NCI-H2227 treated with DMSO at 0.1 percent for 48 hours (cell line): ENCODE measurements around the gene PIKFYVE.
"Not testable (repeated sequence)": the region's sequence is repeated elsewhere in the genome, so short reads cannot be mapped to it uniquely, and the experiment has no call there.

ENCODE experiments used
- DNase-seq: peaks from one replicate; lab custom pipeline; 2025; lab: John Stamatoyannopoulos, UW

The PIKFYVE gene

DNA sequence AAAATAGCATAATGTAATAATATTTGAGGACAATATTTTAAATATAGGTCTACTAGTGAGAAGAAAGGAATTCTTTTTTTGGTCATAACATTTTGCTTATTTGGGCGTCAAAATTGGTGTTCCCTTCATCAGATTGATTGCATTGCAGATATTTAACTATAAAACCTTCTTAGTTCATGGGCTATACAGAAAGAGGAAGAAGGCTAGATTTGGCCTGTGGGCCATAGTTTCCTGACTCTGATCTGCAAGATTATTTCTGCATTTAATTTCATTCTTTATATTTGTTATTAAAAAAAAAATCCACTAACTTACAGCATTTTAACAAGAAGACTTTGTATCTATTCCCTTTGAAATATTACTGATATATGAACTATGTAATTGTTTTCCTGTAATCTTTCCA, 31.9 kb downstream of the PIKFYVE start:
- no peak for DNase-seq

DNA sequence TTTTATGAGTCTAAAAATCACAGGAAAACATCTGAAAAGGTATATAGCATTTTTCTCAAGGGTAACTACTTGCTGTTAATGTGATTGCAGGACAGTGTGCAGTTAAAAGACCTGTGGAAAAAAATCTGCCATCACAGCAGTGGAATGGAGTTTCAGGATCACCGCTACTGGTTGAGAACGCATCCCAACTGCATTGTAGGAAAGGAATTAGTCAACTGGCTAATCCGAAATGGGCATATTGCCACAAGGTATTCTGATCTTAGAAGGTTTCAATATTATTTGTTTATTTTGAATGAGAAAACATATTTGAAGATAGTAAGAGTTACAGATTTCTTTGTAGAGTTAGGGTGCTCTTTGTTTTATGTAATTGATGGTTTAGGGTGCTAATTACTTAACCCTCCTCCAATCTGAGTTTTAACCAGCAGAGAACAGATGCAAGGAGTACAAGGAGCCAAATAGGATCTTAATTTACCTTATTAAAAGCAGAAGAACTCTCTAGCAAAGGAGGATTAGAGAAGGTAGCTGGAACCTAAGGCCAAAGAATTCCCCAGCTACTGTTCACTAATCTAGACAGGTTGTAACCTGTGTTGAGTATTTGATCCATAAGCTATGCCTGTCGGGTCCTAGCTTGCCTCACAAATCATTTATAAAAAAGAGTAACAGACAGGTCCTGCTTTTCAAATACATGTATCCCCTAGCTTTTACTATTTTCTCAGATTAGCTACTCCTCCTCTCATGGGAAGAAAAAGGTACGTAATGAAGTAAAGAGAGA, 35.0 kb downstream of the PIKFYVE start:
- no peak for DNase-seq

DNA sequence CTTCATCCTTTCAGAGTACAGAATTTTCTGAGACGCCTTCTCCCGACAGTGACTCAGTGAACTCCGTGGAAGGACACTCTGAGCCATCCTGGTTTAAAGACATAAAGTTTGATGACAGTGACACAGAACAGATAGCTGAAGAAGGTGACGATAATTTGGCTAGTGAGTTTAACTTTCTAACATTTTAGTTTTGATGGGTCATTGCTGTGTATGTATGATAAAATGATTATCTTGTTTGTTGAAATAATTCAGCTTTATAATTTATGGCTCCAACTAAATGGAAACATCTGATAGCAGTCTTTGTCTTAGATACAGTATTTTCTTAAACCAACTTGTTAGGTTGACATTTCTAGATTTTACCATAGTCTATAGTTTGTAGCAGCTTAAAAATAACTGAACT, 38.1 kb downstream of the PIKFYVE start:
- no peak for DNase-seq

DNA sequence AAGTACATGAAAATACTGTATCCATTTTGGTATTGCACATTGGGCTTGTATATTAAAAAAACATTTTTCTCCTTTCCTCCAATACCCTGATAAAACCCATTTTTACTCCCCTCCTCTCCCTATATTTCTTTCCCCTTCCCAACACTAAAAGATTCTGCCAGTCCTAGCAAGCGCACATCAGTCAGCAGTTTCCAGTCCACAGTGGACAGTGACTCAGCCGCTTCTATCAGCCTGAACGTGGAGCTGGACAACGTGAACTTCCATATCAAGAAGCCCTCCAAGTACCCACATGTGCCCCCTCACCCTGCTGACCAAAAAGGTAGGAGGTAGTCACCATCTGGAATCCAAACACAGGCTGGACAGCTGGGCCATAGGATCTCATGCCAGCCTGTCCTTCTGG, 38.6 kb downstream of the PIKFYVE start:
- DNase-seq: no peak

DNA sequence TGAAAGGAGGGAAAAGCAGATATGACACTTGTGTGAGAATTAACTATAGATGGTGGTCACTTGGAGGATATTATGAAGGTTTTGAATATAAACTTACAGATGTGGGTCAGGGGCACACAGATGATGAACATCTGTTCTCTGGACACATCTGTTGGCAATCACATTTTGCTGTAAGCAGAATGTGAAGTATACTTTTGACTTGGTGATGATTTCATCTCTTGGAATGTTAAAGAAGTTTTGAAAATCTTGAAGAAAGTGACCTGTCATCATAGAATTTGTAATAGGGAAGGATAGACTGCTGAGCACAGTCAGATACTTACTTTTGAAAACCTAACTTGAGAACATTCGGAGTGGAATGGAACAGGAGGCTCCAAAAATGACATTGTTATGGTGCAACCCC, 40.2 kb downstream of the PIKFYVE start:
- no peak for DNase-seq

DNA sequence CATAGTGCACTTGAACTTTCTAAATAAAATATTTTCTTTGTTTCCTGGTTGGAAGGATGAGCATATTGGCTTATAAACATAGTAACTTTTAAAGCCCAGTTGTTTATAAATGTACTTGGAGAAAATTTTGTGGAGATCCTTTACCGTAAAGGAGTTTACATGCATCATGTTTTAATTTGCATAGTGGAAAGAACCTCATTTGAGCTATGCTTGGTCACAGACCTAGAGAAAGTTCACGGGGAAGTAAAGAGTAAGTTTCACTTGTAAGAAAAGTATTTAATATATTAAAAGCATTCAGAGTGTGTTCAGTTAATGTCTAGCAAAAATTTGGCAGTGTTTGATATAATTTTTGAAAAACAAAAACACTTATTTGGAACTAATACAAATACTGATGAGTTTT, 45.3 kb downstream of the PIKFYVE start:
- DNase-seq: no peak

DNA sequence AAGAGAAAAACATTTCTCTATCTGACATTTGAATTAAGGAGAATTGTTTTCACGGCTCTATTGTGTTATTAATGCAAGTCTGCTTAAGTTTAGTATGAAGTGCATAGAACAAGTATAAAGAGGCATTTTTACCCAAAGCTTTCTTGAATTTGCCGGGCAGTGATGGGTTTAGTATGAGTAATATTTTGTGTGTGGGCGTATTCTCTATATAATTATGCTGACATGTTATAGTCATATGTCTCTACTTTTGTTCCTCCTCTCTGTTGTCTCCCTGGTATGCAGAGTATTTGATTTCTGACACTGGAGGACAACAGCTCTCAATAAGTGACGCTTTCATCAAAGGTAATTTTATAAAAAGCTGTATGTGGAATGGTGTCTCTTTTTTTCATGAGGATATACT, 45.9 kb downstream of the PIKFYVE start:
- no peak for DNase-seq

DNA sequence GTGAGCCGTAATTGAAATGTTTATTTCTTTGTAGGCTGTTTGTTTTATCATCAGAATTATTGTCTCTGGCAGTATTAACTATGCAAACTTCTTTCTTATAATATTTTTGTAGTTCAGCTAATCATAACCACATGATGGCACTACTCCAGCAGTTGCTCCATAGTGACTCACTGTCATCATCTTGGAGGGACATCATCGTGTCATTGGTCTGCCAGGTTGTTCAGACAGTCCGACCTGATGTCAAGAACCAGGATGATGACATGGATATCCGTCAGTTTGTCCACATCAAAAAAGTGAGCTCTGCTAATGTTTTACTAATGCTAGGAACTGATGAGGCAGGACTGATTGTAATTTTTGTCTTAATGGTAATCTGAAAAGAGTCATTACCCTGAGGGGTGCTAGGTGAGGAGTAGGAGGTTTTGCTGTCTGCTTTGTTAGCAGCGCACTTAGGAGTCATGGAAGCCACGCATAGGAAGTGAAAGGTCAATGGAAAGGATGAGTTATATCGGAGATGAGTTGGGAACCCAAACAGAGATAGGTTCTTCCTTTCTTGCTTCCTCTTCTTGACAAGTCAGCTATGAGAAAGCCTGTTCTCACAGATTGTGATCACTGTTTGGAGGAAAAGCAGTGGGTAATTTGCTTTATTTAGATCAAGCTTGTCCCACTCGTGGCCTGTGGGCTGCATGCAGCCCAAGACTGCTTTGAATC, 49.2 kb downstream of the PIKFYVE start:
- DNase-seq: no peak

DNA sequence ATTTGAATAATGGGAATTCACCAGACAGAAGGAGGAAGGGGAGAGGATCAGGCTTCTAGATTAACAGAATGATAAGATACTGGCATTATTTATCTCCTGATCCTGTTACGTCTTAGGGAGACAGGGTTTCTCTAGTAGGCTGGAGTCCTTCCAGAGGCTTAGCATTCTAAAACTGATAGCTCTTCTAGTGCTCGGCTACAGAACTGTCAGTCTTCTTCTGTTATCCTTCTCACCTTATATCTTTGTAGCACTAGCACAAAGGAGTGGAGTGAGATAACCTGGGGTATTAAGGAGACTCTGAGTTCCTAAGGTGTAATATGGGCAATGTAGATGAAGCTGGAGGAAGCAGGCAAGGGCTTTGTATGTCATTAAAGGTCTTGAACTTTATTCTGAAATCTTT, 52.1 kb downstream of the PIKFYVE start:
- DNase-seq: no peak

DNA sequence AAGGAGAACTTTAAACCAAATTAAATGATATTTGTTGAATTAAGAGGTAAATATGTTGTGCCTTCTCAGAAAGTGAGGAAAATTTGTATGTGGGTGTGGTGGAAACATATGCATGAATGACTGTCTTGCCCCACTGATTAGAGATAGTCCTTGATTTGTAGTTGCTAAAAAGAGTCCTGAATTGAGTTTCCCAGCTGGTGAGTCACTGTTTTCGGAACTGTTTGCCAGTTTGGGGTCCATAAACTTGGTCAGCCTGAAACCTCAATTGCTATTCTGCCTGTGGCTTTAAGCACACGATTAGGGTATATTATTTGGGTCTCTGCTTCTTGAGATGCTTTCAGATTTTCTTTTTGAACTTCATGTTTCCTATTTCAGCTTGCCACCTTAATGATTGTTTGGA, 53.3 kb downstream of the PIKFYVE start:
- no peak for DNase-seq

DNA sequence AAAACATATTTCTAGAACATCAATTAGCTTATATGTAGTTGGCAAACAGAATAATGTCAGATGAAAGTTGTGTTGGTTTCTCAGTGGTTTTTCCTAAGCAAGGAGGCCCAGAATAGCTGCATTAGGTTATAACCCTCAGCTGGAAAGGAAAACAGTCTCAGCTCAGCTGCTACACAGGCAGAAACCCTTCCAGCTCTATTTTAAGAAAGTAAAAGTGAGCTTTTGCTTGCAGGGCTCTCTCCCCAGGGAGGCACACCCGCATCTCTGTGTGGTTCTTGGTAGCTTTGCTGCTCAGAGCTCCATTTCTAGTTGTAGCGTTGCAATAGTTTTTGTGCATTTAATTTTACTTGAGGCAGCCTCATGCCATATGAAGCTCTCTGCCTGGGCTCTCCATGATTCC, 54.6 kb downstream of the PIKFYVE start:
- peak; percentile 41 for DNase-seq

DNA sequence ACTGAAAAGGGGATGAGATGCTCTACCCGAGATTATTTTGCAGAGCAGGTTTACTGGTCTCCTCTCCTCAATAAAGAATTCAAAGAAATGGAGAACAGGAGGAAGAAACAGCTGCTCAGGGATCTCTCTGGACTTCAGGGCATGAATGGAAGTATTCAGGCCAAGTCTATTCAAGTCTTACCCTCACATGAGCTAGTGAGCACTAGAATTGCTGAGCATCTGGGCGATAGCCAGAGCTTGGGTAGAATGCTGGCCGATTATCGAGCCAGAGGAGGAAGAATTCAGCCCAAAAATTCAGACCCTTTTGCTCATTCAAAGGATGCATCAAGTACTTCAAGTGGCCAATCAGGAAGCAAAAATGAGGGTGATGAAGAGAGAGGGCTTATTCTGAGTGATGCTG, 60.0 kb downstream of the PIKFYVE start:
- DNase-seq: no peak

DNA sequence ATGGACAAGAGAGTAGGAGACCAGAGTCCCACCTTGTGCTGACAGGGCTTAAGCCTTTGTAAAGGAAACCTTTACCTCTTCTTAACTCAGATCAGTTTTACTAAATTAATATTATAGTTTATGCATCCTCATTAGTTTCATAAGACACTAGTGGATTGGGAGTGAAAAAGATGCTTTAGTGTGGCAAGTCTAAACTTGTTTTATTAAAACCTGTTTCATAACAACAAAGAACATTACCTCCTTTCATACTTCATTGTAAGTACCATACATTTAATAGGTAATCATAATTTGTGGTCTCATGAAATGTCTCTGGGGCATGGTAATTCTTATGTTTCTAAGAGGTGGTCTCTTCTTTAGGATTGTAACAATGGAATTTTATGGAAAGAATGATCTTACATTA, 63.4 kb downstream of the PIKFYVE start:
- no peak for DNase-seq

DNA sequence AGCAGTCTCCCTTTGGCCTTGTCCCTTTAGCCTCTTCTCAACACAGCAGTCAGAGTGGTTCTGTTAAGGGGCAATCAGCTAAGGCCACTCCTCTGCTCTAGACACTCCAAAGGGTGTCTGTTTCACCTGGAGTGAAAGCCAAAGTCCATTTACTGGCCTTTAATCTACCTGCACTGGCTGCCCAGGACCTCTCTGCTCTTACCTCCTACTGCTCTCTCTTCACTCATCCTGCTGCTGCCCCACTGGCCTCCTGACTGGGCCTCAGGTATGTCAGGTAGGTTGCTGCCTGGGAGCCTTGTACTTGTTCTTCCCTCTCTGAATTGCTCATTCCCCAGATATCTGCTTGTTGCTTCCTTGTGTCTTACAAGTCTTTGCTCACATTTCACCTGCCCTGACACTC, 68.2 kb downstream of the PIKFYVE start:
- DNase-seq: no peak

DNA sequence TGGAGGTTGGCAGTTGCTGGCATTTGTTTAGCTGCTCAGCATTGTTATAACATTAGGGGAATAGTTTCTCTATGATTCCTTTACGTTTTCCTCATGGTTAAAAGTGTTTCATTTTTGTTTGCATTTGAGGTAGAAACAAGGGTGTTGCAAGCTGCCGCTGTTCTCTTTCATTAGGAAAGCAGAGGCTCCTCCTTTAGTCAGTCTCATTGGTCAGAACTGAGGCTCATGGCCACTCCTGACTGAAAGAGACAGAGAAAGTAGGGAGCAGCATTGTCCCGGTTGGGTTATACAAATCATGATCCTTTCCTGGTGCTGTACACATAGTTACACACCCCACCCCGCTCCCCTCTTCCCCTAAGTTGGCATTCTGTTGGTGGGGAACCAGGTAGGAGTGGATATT, 80.7 kb downstream of the PIKFYVE start:
- DNase-seq: no peak

DNA sequence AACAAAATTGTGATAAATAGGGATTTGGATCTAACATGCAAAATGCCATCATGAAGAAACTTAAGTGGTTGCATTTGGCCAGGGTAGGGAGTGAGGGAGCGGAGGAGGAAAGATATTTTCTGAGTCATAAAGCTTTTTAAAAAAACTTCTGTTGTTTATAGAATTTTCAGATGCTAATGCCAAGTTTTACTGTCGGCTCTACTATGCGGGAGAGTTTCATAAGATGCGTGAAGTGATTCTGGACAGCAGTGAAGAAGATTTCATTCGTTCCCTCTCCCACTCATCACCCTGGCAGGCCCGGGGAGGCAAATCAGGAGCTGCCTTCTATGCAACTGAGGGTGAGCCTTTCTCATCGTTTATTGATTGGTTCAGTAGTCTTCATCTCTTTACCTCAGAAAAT, 84.6 kb downstream of the PIKFYVE start:
- no peak for DNase-seq

DNA sequence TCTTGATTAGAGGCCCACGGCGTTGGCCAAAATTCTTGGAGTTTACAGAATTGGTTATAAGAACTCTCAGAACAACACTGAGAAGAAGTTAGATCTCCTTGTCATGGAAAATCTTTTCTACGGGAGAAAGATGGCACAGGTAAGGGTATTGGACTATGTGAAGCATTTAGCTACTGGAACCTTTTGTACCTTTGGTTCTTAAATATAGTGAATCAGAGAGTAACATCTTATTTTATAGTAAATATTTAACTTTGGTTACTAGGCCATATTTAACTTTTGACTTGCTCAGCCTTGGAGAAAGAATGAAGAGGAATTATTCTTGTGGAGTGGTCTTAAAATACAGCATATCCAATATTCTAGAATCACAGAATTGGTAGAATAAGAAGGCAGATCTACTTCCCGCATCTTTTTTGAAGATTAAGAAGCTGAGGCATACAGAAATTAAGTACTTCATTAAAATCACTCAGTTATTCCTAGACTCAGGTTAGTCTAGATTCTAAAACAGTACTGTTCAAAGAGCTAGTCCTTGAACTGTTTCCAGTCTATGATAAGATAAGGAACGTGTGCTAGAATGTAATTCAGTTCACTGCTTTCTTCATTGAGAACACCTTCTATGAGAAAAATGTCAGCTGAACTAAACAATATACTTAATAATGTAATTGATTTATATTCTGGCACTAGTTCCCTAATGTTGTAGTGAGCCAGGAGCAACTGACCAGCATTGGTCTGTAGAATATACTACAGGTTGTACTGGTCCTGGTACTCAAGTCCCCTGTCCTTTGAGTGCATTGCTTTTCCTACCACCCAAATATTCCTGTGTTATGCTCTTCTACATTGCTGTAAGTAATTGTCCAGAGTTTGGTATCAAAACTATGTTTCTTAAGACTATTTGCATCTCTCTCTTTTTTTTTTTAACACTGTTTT, 86.9 kb downstream of the PIKFYVE start:
- no peak for DNase-seq

DNA sequence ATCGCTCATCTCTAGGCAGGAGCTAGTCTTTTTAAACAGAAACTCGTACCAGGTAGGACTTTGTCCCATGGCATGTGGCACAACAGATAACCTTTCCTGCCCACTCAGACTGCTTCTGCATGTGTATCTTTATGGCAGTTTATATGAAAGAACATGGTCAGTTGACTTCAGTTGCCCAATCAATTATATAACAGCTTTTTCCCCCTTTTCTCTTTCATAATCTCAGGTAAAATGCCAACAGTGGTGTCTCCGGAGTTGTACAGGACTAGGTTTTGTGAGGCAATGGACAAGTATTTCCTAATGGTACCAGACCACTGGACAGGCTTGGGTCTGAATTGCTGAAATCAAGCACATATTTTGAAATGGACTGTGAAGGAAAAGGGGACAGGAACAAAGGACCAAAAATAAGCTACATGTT, 88.9 kb downstream of the PIKFYVE start:
- no peak for DNase-seq

DNA sequence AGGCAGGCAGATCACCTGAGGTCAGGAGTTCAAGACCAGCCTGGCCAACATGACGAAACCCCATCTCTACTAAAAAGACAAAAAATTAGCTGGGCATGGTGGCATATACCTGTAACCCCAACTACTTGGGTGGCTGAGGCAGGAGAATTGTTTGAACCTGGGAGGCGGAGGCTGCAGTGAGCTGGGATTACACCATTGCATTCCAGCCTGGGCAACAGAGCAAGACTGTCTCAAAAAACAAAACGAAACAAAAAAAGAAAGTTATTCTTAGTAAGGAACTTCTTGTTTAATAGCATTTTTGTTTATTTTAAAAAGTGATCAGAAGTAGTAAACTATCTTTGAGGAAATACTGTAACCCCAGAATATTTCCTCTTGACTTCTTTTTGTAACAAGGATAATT, 90.4 kb downstream of the PIKFYVE start:
- not testable (repeated sequence) for DNase-seq

DNA sequence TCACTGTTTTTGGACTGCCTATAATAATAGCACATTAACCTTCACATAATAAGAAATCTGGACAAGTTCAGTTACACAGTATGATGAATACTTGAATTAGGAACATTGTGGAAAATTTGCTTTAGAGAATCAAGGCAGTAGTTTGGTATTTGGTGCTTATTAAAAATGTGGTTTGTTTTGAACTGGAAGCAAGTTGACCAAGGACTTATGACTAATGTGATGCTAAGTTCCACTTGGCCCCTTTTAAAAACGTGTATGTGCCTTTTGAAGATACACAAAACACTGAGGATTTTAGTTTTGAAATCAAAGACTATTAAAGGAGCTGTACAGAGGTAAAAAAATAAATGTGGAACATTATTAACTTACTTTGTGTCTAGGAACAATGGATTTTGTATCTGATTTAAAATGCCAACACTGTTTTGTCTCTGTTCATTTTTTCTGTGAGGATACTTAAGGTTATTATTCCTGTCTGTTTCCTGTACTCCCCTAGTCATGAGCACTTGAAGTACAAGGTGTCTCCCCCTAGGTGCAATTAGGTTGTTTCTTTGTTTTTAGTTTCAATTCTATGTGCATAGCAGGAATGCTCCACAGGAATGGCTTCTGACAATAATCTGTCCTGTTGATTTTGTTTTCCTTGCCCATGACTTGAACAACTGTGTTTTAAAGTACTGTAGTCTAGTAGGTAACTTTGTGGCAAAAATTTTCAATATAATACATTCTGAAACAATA, 91.0 kb downstream of the PIKFYVE start:
- DNase-seq: no peak

DNA sequence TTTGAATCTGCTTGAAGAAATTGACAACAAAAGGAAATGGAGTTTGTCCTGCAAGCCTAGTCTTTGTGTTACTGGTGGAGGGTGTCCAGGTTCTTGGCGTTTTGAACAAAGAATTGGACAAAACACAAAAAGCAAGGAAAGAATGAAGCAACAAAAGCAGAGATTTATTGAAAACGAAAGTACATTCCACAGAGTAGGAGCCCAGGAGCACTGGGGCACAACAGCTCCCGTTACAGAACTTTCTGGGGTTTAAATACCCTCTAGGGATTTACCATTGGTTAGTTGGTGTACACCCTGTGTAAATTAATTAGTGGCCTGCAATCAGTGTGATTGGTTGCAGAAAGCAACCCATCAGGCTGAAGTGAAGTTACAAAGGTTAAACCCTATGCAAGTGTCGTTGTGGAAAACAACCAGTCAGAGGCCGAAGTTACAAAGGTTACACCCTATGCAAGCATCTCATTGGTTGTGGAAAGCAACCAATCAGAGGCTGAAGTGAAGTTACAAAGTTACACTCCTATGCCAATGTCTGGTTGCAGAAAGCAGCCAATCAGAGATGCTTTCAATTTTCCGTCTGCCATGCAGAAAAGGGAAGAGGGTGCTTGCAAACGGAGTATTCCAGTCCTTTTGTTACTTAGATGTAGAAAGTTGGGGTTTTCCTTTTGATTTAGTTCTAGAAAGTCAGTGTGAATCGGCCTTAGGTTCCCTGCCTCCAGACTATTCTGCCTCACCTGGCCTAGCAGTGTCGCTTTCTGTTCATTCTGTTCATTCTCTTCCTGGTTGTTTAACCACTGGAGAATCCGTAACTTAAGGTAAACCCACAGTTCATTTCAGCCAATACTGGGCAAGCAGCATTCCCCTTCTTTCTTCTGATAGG, 92.9 kb downstream of the PIKFYVE start:
- DNase-seq: no peak
